ENCODE results near the gene KRTAP1-3. TPM values are rescaled to one million over a fixed set of nuclear protein-coding genes. Genes with fewer than 3 reads are reported as not detected.

The KRTAP1-3 gene
- not detected in 5 replicates for total RNA-seq (2022; extraction: Qiagen RNA extraction; ENCODE audit: low read depth)

GRCh38 chr17:41034346-41034935 is at the start of gene KRTAP1-3:
TSS of gene KRTAP1-3 (minus strand) at chr17:41034874. CDS start at chr17:41034821, 53 bp downstream.

DNA sequence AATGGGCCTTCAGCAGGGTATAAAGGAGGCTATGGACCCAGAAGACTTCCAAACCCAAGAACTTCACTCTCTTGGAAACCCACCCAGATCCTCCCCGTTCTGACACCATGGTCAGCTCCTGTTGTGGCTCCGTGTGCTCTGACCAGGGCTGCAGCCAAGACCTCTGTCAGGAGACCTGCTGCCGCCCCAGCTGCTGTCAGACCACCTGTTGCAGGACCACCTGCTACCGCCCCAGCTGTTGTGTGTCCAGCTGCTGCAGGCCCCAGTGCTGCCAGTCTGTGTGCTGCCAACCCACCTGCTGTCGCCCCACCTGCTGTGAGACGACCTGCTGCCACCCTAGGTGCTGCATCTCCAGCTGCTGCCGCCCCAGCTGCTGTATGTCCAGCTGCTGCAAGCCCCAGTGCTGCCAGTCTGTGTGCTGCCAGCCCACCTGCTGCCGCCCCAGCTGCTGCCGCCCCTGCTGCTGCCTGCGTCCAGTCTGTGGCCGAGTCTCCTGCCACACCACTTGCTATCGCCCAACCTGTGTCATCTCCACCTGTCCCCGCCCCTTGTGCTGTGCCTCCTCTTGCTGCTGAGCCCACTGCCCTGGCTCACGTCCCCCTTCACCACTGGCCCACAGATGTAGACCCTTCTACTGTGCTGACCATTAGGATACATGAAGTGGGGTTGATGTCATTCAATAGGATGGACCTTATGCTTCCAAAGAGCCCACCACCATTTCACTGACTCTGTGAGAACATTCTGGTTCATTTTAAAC is 49.6 kb upstream of the KRTAP1-3 start, which contains the start of gene KRTAP4-7:
TSS of gene KRTAP4-7 (plus strand) at position 51 of the 757 bp plus-strand sequence. CDS start at position 108, 57 bp downstream.

GRCh38 chr17:41065829-41066624 is 31.4 kb upstream of the KRTAP1-3 start, which contains the start of gene KRTAP2-4:
TSS of gene KRTAP2-4 (minus strand) at chr17:41065879. CDS start at chr17:41065845, 34 bp downstream.

GRCh38 chr17:41060052-41060604 is 25.5 kb upstream of the KRTAP1-3 start, which contains the start of gene KRTAP2-3:
TSS of gene KRTAP2-3 (minus strand) at chr17:41060114. CDS start at chr17:41060050, 64 bp downstream.

DNA sequence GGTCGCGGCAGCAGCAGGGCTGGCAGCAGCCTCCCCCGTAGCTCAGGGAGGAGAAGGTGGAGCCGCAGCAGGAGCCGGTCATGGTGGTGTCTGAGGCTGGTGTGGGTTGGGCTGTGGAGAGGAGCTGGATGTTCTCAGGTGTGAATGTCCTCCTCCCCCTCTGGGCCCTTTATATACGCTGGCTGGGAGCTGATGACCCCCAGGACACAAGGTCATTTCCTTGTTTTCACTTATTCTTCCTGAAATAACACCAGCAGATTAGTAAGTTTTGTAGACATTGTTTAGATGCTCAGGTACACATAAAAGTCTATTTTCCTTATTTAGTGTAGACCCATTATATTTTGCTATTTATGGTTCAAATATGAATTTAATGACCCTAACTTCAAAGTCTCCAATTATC is 20.5 kb upstream of the KRTAP1-3 start, which contains the start of gene KRTAP2-2:
TSS of gene KRTAP2-2 (minus strand) at position 101 of the 400 bp plus-strand sequence. CDS start at position 82, 19 bp downstream.

GRCh38 chr17:41046735-41047465 is 12.2 kb upstream of the KRTAP1-3 start, which contains the start of gene KRTAP2-1:
TSS of gene KRTAP2-1 (minus strand) at chr17:41047316. CDS start at chr17:41047267, 49 bp downstream.

GRCh38 chr17:41040783-41041571 is 6.3 kb upstream of the KRTAP1-3 start, which contains the start of gene KRTAP1-1:
TSS of gene KRTAP1-1 (minus strand) at chr17:41041450. CDS start at chr17:41041397, 53 bp downstream.

GRCh38 chr17:41029633-41030245 is 4.9 kb downstream of the KRTAP1-3 start, which contains the start of gene KRTAP1-4:
TSS of gene KRTAP1-4 (minus strand) at chr17:41030195. CDS start at chr17:41030078, 117 bp downstream.

GRCh38 chr17:41026715-41027471 is 7.8 kb downstream of the KRTAP1-3 start, which contains the start of gene KRTAP1-5:
TSS of gene KRTAP1-5 (minus strand) at chr17:41027208. CDS start at chr17:41027155, 53 bp downstream.

GRCh38 chr17:41008811-41009210 is 25.9 kb downstream of the KRTAP1-3 start, which contains the start of gene KRTAP3-1:
TSS of gene KRTAP3-1 (minus strand) at chr17:41009128. CDS start at chr17:41009074, 54 bp downstream.

DNA sequence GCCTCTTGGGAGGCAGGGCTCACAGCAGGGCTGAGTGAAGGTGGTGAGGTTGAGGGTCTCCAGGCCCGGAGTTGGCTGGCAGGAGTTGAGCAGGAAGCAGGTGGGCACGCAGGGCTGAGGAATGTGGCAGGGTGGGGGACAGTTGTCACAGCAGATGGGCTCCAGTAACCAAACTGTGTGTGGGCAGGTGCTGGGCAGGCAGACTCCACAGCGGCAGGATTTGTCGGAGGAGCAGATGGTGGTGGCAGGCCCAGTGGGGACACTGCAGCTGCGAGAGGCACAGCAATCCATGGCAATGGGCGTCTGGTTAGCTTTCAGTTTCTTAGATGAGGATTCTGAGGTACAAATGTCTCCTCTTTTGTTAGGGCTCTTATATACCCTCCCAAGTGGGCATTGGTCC is 35.1 kb downstream of the KRTAP1-3 start, which contains the start of gene KRTAP3-2:
TSS of gene KRTAP3-2 (minus strand) at position 344 of the 400 bp plus-strand sequence. CDS start at position 291, 53 bp downstream.

DNA sequence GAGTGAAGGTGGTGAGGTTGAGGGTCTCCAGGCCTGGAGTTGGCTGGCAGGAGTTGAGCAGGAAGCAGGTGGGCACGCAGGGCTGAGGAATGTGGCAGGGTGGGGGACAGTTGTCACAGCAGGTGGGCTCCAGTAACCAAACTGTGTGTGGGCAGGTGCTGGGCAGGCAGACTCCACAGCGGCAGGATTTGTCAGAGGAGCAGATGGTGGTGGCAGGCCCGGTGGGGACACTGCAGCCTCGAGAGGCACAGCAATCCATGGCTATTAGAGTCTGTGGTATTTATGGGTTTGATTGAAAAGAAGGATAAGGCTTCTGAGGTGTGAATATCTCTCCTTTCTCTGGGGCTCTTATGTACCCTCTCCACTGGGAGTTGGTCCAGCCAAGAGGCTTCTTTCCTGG is 40.8 kb downstream of the KRTAP1-3 start, which contains the start of gene KRTAP3-3:
TSS of gene KRTAP3-3 (minus strand) at position 326 of the 400 bp plus-strand sequence. CDS start at position 259, 67 bp downstream.

GRCh38 chr17:40984226-40984625 is 50.4 kb downstream of the KRTAP1-3 start, which contains the start of gene KRT40:
TSS of gene KRT40 (minus strand) at chr17:40984326. CDS start at chr17:40984273, 53 bp downstream.

Other genes with a start within 250 kb of the KRTAP1-3 start
- gene KRT28, start 234.9 kb downstream of the KRTAP1-3 start, total RNA-seq (2022; extraction: Qiagen RNA extraction; ENCODE audit: low read depth), result not detected in 5 replicates
- 83.2 to 124 TPM (median 115 TPM) in 5 replicates for gene KRT10, start 212.3 kb downstream of the KRTAP1-3 start, total RNA-seq (2022; extraction: Qiagen RNA extraction; ENCODE audit: low read depth)
- gene KRT12, start 167.7 kb downstream of the KRTAP1-3 start, total RNA-seq (2022; extraction: Qiagen RNA extraction; ENCODE audit: low read depth), result 0.08 TPM in 1 of 5 replicates, not detected in the others
- gene KRT20, start 149.6 kb downstream of the KRTAP1-3 start, total RNA-seq (2022; extraction: Qiagen RNA extraction; ENCODE audit: low read depth), result 0.17 to 0.52 TPM (median 0.26 TPM) in 5 replicates
- 0.08 TPM in 1 of 5 replicates, not detected in the others for gene KRT23, start 97.2 kb downstream of the KRTAP1-3 start, total RNA-seq (2022; extraction: Qiagen RNA extraction; ENCODE audit: low read depth)
- not detected in 5 replicates for gene KRT39, start 67.9 kb downstream of the KRTAP1-3 start, total RNA-seq (2022; extraction: Qiagen RNA extraction; ENCODE audit: low read depth)
- not detected in 5 replicates for gene KRT40, start 50.5 kb downstream of the KRTAP1-3 start, total RNA-seq (2022; extraction: Qiagen RNA extraction; ENCODE audit: low read depth)
- gene KRTAP3-3, start 40.7 kb downstream of the KRTAP1-3 start, total RNA-seq (2022; extraction: Qiagen RNA extraction; ENCODE audit: low read depth), result not detected in 5 replicates
- gene KRTAP3-2, start 35.0 kb downstream of the KRTAP1-3 start, total RNA-seq (2022; extraction: Qiagen RNA extraction; ENCODE audit: low read depth), result 0.16 to 0.35 TPM (median 0.30 TPM) in 3 of 5 replicates, not detected in the others
- gene KRTAP3-1, start 25.7 kb downstream of the KRTAP1-3 start, total RNA-seq (2022; extraction: Qiagen RNA extraction; ENCODE audit: low read depth), result not detected in 5 replicates
- gene KRTAP1-5, start 7.7 kb downstream of the KRTAP1-3 start, total RNA-seq (2022; extraction: Qiagen RNA extraction; ENCODE audit: low read depth), result 0.12 TPM in 1 of 5 replicates, not detected in the others
- not detected in 5 replicates for gene KRTAP1-4, start 4.7 kb downstream of the KRTAP1-3 start, total RNA-seq (2022; extraction: Qiagen RNA extraction; ENCODE audit: low read depth)
- gene KRTAP1-1, start 6.6 kb upstream of the KRTAP1-3 start, total RNA-seq (2022; extraction: Qiagen RNA extraction; ENCODE audit: low read depth), result not detected in 5 replicates
- gene KRTAP2-1, start 12.4 kb upstream of the KRTAP1-3 start, total RNA-seq (2022; extraction: Qiagen RNA extraction; ENCODE audit: low read depth), result not detected in 5 replicates
- not detected in 5 replicates for gene KRTAP2-2, start 20.4 kb upstream of the KRTAP1-3 start, total RNA-seq (2022; extraction: Qiagen RNA extraction; ENCODE audit: low read depth)
- gene KRTAP2-3, start 25.2 kb upstream of the KRTAP1-3 start, total RNA-seq (2022; extraction: Qiagen RNA extraction; ENCODE audit: low read depth), result 0.08 TPM in 1 of 5 replicates, not detected in the others
- gene KRTAP2-4, start 31.0 kb upstream of the KRTAP1-3 start, total RNA-seq (2022; extraction: Qiagen RNA extraction; ENCODE audit: low read depth), result not detected in 5 replicates
- not detected in 5 replicates for gene KRTAP4-7, start 49.3 kb upstream of the KRTAP1-3 start, total RNA-seq (2022; extraction: Qiagen RNA extraction; ENCODE audit: low read depth)
- 0.05 to 0.12 TPM in 2 of 5 replicates, not detected in the others for gene KRTAP4-8, start 63.3 kb upstream of the KRTAP1-3 start, total RNA-seq (2022; extraction: Qiagen RNA extraction; ENCODE audit: low read depth)
- not detected in 5 replicates for gene KRTAP4-16, start 67.3 kb upstream of the KRTAP1-3 start, total RNA-seq (2022; extraction: Qiagen RNA extraction; ENCODE audit: low read depth)
- not detected in 5 replicates for gene KRTAP4-9, start 70.5 kb upstream of the KRTAP1-3 start, total RNA-seq (2022; extraction: Qiagen RNA extraction; ENCODE audit: low read depth)
- not detected in 5 replicates for gene KRTAP4-11, start 83.5 kb upstream of the KRTAP1-3 start, total RNA-seq (2022; extraction: Qiagen RNA extraction; ENCODE audit: low read depth)
- gene KRTAP4-12, start 89.3 kb upstream of the KRTAP1-3 start, total RNA-seq (2022; extraction: Qiagen RNA extraction; ENCODE audit: low read depth), result not detected in 5 replicates
- gene KRTAP4-6, start 105.7 kb upstream of the KRTAP1-3 start, total RNA-seq (2022; extraction: Qiagen RNA extraction; ENCODE audit: low read depth), result not detected in 5 replicates
- not detected in 5 replicates for gene KRTAP4-5, start 115.0 kb upstream of the KRTAP1-3 start, total RNA-seq (2022; extraction: Qiagen RNA extraction; ENCODE audit: low read depth)
- gene KRTAP4-4, start 125.9 kb upstream of the KRTAP1-3 start, total RNA-seq (2022; extraction: Qiagen RNA extraction; ENCODE audit: low read depth), result not detected in 5 replicates
- gene KRTAP4-3, start 133.3 kb upstream of the KRTAP1-3 start, total RNA-seq (2022; extraction: Qiagen RNA extraction; ENCODE audit: low read depth), result not detected in 5 replicates
- gene KRTAP4-2, start 143.3 kb upstream of the KRTAP1-3 start, total RNA-seq (2022; extraction: Qiagen RNA extraction; ENCODE audit: low read depth), result not detected in 5 replicates
- 0.07 to 0.56 TPM (median 0.26 TPM) in 4 of 5 replicates, not detected in the other for gene KRTAP4-1, start 150.0 kb upstream of the KRTAP1-3 start, total RNA-seq (2022; extraction: Qiagen RNA extraction; ENCODE audit: low read depth)
- not detected in 5 replicates for gene KRTAP9-1, start 155.0 kb upstream of the KRTAP1-3 start, total RNA-seq (2022; extraction: Qiagen RNA extraction; ENCODE audit: low read depth)
- gene KRTAP9-2, start 191.8 kb upstream of the KRTAP1-3 start, total RNA-seq (2022; extraction: Qiagen RNA extraction; ENCODE audit: low read depth), result not detected in 5 replicates
- gene KRTAP9-3, start 197.6 kb upstream of the KRTAP1-3 start, total RNA-seq (2022; extraction: Qiagen RNA extraction; ENCODE audit: low read depth), result not detected in 5 replicates
- not detected in 5 replicates for gene KRTAP9-8, start 203.1 kb upstream of the KRTAP1-3 start, total RNA-seq (2022; extraction: Qiagen RNA extraction; ENCODE audit: low read depth)
- gene KRTAP9-4, start 214.8 kb upstream of the KRTAP1-3 start, total RNA-seq (2022; extraction: Qiagen RNA extraction; ENCODE audit: low read depth), result not detected in 5 replicates
- gene KRTAP9-9, start 220.5 kb upstream of the KRTAP1-3 start, total RNA-seq (2022; extraction: Qiagen RNA extraction; ENCODE audit: low read depth), result not detected in 5 replicates
- not detected in 5 replicates for gene KRTAP9-6, start 230.5 kb upstream of the KRTAP1-3 start, total RNA-seq (2022; extraction: Qiagen RNA extraction; ENCODE audit: low read depth)
- gene KRTAP9-7, start 240.8 kb upstream of the KRTAP1-3 start, total RNA-seq (2022; extraction: Qiagen RNA extraction; ENCODE audit: low read depth), result not detected in 5 replicates